ENCODE measurements around the gene PDXP.
"Not testable (repeated sequence)": the region's sequence is repeated elsewhere in the genome, so short reads cannot be mapped to it uniquely, and the experiment has no call there.

The PDXP gene

GRCh38 chr22:37658133-37659065 is at the start of gene PDXP:
Gene PDXP, plus strand, starts transcription at chr22:37658723. Its CDS starts 60 bp downstream, at chr22:37658783.
- DNase-seq = peak; percentile 99

- no peak for DNase-seq
Observed at GRCh38 chr22:37609240-37610152, 49.0 kb upstream of the PDXP start.

GRCh38 chr22:37610153-37610475 is 48.4 kb upstream of the PDXP start:
- not testable (repeated sequence) for DNase-seq

- no peak for DNase-seq
Observed at GRCh38 chr22:37610480-37611129, 47.9 kb upstream of the PDXP start.

- DNase-seq = no peak
Observed at GRCh38 chr22:37611207-37611606, 47.3 kb upstream of the PDXP start.

- DNase-seq = no peak
Observed at GRCh38 chr22:37616201-37617083, 42.1 kb upstream of the PDXP start.

- DNase-seq = no peak
Observed at GRCh38 chr22:37617431-37617830, 41.1 kb upstream of the PDXP start.

- no peak for DNase-seq
Observed at GRCh38 chr22:37618072-37618656, 40.4 kb upstream of the PDXP start.

GRCh38 chr22:37618674-37619073 is 39.8 kb upstream of the PDXP start:
- DNase-seq = no peak

GRCh38 chr22:37619991-37620390 is 38.5 kb upstream of the PDXP start:
- DNase-seq = no peak

- DNase-seq = no peak
Observed at GRCh38 chr22:37621352-37621860, 37.1 kb upstream of the PDXP start.

- no peak for DNase-seq
Observed at GRCh38 chr22:37623075-37624016, 35.2 kb upstream of the PDXP start.

- DNase-seq = no peak
Observed at GRCh38 chr22:37624017-37624365, 34.5 kb upstream of the PDXP start.

- no peak for DNase-seq
Observed at GRCh38 chr22:37624876-37625275, 33.6 kb upstream of the PDXP start.

- no peak for DNase-seq
Observed at GRCh38 chr22:37625737-37626136, 32.8 kb upstream of the PDXP start.

- DNase-seq = no peak
Observed at GRCh38 chr22:37626144-37626543, 32.4 kb upstream of the PDXP start.

- no peak for DNase-seq
Observed at GRCh38 chr22:37626556-37627075, 31.9 kb upstream of the PDXP start.

GRCh38 chr22:37627121-37627520 is 31.4 kb upstream of the PDXP start:
- no peak for DNase-seq

GRCh38 chr22:37627545-37627944 is 31.0 kb upstream of the PDXP start:
- no peak for DNase-seq

GRCh38 chr22:37628830-37629229 is 29.7 kb upstream of the PDXP start:
- DNase-seq = no peak
